Epidermal melanocyte (primary cell): Measurements from ENCODE around the gene PXDN.

Experiments used
- DNase-seq: peaks from one replicate; pipeline ENCODE4 v3.0.0; 2011; ENCODE audit warnings: low spot score; ENCODE audit not compliant: insufficient read length

Gene PXDN

GRCh38 chr2:1584691-1585485, 159.4 kb downstream of the PXDN start:
- no peak for DNase-seq

- no peak for DNase-seq
Measured at GRCh38 chr2:1584051-1584531, 160.2 kb downstream of the PXDN start.

- no peak for DNase-seq
Measured at GRCh38 chr2:1582891-1583341, 161.4 kb downstream of the PXDN start.

GRCh38 chr2:1581965-1582625, 162.2 kb downstream of the PXDN start:
- no peak for DNase-seq
